Renal cortex interstitium (tissue), 11 donors: ENCODE results near the gene CTNNAL1. TPM values are rescaled to one million over a fixed set of nuclear protein-coding genes. Genes with fewer than 3 reads are reported as not detected.

Source experiments
- DNase-seq, 11 donors: peaks; one replicate each; pipeline ENCODE4 v3.0.0-alpha.2; 2013; ENCODE audit warnings: low read depth in 9 of 11, low spot score in 4 of 11; ENCODE audit errors: extremely low read depth in 1 of 11
- polyA plus RNA-seq, 3 donors: library from polyadenylated mRNA; unstranded; fragments of 120-200 nt; gene quantifications; one replicate each; pipeline ENCODE4 v1.2.1, GENCODE V29; 2013; ENCODE audit not compliant: insufficient read length in 3 of 3

CTNNAL1 gene
- polyA plus RNA-seq, 3 donors = 54.7 to 68.5 (median 63.8) TPM

DNA sequence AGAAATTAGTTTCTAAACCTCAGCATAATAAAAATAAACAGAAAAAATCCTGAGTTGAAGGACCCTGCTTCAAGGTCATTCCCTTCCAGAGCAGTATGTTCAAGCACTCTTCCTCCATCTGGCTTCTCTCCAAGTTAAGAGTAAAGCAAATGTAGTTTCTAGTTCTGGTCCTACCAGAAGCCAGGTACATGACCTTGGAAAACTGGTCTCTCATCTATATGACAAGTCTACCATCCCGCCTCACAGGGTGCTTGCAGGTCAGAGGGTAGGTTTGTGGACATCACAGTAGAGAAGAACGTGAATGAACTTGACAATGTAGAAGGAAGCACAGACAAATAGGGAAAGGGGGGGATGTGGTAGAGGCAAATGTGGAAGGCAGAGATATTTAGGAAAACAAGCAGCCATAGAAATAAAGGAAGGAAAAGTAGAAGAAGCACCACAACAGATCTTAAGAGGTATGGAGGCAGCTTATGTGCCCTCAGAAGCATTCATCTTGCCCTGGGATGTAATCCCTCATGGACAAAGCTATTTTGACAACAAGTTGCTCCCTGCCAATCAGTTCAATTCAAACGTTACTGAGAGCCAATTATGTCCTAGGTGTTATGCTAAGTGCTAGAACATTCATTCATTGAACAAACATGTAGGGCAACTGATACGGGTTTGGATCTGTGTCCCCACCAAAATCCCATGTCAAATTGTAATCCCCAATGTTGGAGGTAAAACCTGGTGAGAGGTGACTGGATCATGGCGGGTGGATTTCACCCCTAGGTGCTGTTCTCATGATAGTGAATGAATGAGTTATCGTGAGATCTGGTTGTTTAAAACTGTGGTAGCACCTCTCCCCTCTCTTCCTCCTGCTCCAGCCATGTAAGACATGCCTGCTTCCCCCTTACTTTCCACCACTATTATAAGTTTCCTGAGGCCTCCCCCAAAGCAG lies 23.7 kb upstream of the CTNNAL1 start:
- no peak for DNase-seq

DNA sequence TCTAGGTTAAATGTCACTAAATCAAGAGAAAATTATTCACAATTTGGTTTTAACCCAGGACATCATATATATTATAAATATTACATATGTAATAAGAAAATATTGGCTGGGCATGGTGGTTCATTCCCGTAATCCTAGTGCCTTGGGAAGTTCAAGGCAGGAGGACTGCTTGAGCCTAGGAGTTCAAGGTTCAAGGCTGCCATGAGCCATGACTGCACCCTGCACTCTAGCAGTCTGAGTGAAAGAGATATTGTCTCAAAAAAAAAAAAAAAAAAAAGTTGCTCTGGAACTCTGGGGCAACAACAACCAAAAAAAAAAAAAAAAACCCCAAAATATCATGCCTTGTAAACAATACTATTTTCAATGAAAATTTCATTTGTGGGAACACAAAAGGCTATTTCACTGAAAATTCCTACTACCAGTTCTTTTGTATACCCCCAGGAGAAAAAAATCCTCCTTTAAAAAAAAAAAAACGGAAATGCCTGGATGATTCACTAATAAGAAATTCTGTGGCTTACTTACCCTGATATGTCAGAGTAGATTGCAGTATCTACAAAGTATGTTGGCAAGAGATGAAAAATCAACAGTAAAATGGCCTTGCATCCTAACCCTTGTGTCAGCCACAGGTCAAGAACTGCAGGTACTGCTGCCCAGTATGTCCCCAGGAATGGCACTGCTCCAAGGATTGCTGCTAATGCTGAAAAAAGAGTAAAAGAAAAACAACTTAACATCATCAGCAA lies 22.6 kb upstream of the CTNNAL1 start:
- no peak for DNase-seq

DNA sequence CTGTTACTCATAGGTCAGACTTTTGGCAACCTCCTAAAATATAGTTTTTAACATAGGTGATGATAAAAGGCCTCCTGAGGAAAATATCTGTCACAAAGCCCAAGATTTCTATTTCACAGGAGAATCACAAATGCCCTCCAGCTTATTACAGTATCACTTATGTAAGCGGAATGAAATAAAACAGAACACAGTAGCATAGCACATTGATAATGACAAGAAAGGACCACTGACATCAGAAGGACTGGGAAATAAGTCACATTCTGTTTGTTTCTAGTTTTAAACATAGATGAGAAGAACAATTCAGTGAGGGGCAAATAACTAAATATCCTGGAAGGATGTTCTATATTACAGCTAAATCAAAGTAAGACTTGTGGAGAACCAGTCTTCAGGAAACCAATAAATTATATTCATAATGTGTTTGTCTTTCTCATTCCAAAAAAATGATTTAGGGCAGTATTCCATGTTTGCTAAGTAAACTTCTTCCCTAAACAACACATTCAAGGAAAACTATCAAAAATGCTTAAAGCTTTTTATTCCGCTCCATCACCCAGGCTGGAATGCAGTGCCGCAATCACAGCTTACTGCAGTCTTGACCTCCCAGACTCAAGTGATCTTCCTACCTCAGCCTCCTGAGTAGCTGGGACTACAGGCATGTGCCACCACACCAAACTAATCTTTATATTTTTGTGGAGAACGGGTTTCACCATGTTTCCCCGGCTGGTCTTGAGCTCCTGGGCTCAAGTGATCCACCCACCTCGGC lies 20.8 kb upstream of the CTNNAL1 start:
- DNase-seq = no peak

DNA sequence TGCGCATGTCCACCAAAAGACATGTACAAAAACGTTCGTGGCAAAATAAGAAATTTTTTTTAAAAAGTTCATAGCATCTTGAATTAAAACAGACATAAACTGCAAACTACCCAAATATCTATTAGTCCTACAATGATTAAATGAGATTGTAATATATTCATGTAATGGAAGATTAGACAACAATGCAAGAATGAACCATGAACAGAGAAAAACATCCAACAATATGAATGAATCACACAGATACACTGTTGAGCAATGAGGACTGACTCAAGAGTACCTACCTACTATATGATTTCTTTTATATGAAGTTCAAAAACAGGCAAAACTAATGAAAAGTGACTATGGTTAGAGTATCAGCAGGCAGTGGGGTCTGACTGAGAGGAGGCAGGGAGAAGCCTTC lies 17.9 kb upstream of the CTNNAL1 start:
- no peak for DNase-seq

DNA sequence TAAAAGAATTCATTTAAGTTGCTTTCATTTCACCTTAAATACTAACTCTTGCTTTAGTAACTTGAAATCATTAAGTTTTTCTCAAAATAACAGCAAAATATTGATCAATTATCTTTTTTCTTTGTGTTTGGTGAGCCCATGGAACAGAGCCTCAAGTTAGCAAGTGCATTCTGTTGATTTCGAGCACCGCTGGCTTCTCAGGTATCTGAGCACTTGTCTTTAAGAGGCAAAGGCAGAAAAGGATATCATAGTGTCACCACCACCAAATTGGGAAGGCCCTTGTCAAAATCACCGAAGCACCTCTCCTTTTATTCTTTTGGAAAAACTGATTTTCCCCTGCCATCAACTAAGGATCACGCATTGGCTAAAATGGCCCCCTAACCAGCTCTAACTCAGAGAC lies 17.1 kb upstream of the CTNNAL1 start:
- DNase-seq = no peak

DNA sequence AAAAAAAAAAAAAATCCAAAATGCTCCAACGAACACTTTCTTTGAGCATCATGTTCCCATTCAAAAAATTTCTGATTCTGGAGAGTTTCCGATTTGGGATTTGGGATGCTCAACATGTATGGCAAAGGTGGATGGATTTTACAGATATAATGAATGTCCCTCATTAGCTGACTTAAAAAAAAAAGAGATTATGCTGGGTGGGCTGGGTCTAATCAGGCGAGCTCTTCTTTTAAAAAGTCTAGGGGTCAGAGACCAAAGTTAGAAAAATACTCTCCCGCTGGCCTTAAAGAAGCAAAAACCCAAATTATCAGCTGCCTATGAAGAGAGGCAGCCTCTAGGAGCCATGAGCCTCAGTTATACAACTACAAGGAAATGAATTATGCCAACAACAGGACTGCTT lies 15.2 kb upstream of the CTNNAL1 start:
- no peak for DNase-seq

DNA sequence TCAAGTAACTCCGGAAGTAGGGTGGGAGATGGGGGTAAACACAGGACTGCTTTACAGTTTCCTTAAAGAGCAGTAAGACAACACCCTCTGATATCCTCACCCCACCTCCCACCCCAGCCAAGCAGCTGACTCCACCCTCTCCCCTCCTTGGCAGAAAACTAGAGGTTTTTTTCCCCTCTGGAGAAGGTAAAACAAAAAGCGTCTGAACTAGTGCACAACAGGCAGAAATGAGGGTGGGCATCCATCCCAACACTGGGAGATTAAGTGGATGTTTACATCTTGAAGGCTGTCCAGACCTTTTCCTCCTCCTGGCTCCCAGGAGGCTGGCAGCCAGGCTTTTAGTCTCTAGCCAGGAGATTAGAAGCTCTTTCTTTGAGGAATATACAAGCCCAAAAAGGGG lies 13.9 kb upstream of the CTNNAL1 start:
- no peak for DNase-seq

DNA sequence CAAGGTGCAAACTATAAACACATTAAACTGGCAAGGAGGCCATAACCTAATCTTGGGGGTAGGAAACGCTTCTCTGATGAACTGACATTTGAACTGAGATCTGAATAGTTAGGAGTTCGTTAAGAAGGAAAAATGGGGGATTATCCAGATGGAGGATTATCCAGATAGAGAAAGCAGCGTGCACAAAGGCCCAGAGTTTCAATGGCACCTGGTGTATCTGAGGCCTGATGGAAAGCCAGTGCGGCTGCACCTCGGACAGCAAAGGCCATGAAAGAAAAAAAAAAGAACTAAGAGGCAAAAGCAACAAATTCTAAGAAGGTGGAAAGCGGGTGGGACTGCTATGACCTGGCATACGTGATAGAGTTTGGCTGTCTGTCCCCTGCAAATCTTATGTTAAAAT lies 13.0 kb upstream of the CTNNAL1 start:
- no peak for DNase-seq

DNA sequence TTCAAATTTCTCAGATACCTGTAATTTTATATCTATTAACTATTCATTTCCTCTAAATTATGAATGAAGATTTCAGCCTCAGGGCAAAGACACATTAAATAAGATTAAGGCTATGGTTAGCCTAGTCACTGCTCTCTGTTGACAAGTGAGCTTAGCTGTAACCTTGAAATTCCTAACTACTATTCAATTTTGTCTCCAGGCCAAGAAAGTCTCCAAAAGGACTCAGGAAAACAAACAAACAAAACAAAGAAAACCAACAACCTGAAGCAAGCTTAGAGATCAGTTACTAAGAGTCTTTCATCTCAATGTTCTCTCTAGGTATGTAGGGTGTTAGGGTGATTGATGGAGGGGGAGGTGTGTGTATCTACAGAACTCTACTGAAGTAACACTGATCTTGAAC lies 9.6 kb upstream of the CTNNAL1 start:
- DNase-seq = no peak

DNA sequence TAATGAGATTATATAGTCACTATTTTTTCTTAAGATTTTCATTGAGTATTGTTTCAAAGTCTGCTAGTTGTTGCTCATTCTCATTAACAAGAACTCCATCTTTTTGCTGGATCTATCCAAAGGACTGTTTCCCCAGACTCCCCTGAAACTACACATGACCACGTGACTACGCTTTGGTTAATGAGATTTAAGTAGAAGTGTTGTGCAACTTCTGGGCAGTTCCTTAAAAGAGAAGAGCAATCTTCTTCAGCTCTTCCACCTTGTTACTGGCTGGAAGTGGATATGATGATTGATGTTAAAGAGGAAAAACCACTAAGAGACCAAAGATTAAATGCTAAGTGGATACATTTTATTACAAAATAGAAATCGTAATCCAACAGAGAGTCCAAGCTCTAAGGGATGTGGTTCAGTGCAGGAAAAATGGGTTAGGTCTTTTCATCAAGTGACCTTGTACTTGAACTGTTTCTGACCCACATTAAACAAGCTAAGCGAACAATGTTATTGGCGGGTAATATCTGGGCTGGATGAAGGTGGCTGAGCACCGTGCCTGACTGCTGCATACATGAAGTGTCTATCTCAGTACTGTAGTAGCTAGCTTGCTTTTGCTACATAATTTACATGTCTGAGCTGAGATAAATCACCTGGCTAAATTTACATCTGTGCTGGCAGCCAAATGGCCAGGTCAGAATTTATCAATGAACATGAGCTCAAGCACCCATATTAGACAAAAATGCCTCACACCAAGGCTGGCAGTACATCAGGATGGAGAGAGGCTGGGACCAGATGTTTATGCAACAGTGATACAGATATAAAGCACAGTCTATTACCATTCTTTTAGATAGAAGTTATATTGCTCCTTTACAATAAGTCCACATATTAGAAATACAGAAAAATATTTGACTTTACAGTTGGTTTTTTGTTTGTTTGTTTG lies 7.5 kb upstream of the CTNNAL1 start:
- DNase-seq = no peak

DNA sequence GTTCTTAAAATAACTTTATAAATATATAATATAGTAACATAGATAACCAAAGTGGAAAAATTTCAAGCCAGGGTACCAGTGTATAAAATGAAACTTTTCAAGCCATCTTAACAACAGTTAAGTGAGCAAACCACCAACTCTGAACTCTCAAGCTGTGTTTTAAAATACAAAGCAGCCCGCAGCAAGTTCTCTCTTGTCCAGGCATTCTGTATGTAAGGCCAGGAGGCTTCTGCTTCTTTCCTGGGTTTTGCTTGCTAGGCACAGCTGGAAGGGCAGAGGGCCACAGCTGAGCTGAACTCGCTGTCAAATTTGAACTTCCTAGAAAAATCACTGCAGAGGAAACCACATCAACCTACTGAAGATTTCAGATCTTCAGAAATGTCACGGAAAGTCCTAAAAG lies 6.8 kb upstream of the CTNNAL1 start:
- DNase-seq = no peak

DNA sequence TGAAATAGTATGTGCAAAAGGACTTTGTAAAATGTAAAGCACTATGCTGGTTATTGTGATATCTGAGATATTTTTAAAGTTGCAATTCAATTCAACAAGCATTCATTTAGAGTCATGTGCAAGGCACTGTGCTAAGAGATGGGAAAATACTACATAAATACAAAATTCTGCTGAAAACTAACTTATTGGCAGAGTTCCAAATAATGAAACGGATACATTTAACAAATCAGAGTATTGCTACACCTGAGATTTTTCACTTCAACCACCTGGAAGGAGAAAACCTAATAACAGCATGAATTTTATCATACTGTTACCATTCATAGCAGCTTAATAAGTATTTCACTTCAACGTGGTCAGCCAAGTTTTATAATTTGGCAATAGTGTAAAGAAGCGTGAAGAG lies 6.1 kb upstream of the CTNNAL1 start:
- no peak for DNase-seq

DNA sequence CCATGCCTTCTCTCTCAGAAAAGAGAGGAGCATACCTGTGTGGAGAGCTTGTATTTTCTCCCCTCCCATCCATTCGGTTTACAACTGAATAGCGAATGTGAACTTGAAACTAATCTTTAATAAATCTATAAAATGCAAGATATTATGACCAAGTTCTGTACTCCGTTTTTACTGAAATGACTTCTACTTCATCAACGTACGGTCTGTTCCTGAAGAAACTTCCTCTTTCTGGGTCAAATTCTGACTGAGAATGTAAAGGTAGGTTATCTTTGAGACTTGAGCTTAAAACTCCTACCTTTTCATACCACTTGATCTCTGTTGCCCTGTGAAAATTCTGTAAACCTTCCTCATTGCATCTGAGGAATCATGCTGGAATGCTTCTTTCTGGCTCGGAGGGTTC lies 4.2 kb upstream of the CTNNAL1 start:
- no peak for DNase-seq

DNA sequence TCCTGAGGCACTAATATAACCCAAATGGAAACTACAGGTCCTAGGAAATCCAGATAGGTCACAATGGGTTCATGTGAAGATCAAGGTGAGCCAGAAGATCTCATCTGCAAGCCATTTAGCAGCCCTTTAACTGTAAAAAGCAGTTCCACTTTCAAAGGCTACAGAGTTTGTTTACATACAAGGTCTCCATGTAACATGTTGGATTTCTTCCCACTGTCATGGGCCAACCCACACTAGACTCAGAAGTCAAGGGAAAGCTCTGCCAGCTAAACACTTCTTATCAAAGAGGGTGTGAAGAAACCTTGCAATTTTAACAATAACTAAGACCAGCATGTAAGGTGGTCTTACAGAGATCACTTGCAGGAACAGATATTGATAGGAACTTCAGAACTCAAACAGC lies 3.8 kb upstream of the CTNNAL1 start:
- DNase-seq = no peak

DNA sequence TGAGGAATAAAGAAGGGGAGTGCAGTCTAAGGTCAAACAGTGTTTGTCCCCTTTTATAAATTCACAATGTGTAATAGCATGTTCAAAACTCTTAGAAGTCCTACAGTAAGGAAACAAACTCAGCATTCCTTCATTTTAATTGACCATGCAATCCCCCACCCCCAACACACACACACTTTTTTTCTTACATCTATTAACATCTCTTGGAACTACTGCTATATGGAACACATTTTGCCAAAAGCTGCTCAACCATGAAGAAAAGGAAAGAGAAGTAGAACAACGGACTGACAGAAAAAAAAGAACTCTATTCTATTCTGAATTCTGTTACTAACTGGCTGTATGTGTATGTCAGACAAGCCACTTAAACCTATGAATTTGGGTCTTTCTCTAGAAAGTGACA lies 2.8 kb upstream of the CTNNAL1 start:
- peak in 1 of 11 donors; percentile 47 for DNase-seq

DNA sequence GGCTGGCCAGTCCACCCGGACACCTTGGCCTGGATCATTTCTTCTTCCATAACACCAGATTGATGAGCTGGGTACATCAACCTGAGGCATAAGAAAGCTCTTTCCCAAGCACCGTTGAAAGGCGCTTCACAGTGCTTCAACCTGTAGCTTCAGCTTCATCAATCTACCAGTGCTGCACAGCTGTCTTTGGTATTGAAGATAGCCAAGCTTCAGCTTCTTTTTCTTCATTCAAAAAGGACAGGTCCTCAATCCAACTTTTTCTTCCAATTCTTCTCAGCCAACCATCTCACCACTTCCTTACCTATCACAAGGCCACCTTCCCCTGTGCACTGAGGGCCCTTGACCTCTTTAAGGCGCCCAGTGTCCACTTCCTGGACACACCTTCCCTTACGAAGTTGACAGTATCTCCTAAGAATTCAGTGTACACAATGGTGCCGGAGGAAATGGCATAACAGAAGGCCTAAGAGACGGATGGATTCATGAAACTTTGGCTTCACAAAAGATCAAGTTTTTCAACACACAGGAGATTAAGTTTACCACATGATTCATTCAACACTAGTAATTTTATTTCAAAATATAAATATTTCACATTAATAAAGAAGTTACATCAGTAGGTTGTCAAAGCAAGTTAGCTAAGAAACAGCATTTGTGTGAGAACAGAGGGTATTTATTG lies 1.4 kb upstream of the CTNNAL1 start:
- no peak for DNase-seq

DNA sequence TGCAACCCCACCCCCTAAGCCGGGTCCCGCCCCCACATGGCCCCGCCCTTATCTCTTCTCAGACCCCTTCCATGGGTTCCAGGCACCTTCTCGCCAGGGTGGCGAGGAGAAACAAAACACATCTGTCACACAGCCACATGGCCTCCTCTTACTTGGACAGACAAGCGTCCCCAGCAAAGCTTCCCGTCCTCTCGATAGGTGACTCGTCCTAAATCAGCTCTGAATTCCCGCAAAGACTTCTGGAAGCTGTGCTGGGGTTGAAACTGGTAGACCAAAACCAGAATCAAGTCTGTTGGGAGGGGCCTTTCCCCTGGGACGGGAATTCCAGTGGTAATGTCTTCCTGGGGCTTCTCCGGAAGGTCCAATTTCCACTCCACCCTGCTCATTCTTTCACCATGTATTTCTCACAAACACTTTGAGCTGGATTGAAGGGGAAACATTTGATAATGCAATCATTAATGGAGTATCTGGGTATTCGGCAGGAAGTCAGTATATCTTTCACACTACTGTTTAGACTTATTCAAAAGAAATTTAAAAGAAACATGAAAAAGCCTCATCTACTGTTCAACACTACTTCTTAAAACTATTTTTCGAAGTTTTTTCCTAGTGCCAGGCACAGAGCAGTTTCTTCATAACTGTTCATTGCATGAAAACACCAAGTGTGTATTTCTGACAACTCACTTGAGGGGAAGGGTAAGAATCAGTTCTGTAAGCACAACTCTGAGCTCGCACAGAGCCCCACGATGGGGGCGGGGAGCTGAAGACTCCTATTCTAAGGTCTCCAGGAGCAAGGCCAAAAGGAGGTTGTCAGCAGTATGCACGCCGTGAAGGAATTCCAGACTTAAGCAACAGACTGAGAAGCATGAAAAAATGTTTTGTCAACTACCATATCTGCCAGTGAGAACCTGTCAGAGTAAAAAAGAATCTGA lies 644 bp upstream of the CTNNAL1 start:
- DNase-seq = peak in 1 of 11 donors; percentile 68
